Measurements from ENCODE around the gene ROPN1L. TPM values are rescaled to one million over a fixed set of nuclear protein-coding genes. Genes with fewer than 3 reads are reported as not detected.

Gene ROPN1L
- 3.0 and 3.6 TPM in 2 replicates for total RNA-seq

DNA sequence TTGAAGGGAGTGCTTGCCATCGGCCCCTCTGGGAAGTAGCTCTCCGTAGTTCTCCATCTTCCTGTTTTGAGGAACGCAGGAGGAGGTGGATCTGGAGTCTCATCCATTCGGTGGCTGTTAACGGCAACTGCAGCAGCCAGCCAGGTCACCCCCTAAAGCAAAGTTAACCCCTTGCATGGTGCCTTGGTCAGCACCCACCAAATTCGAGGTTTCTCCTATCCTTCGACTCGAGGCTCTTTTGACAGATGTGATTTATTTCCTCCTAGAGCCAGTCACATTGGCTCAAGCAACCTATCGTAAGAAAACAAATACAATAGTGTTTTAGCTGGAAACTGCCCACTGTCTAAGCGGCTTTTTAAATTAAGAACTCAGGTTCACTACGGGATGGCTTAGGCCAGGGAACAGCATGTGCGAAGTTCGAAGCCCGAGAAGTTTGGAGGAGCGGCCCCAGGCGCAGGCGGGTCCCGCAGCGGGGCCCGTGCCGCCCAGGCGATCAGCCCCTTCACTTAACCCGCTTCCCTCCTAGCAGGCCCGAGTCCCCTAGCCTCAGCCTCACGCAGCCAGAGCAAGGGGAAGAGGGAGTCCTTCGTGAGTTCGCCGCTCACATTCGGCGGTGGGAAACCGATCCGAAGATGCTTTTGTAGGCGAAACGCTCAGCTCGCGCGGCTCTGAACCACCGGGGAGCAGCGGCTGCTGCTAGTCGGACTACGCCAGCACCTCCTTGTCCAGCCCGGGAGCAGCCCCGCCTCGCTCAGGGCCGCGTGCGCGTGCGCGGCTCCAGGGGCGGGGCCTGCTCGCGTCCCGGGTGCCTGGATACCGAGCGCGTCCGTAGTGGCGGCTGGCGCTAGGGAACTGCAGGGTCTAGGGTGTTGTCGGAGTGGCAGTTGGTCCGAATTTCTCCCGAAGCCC, at the start of gene ROPN1L:
Gene ROPN1L (plus strand): TSS at position 797 of the 909 bp plus-strand sequence. CDS start 289 bp downstream, outside the sequence.

Other genes starting within 250 kb of the ROPN1L start
- gene ATPSCKMT, start 192.0 kb upstream of the ROPN1L start, total RNA-seq, result 36.6 and 38.4 TPM in 2 replicates
- gene CCT5, start 191.6 kb upstream of the ROPN1L start, total RNA-seq, result 704 and 772 TPM in 2 replicates
- gene CMBL, start 134.0 kb upstream of the ROPN1L start, total RNA-seq, result 3.0 and 4.1 TPM in 2 replicates
- gene MARCHF6, start 88.2 kb upstream of the ROPN1L start, total RNA-seq, result 60.6 and 61.9 TPM in 2 replicates
- gene ANKRD33B, start 122.2 kb downstream of the ROPN1L start, total RNA-seq, result 1.9 and 2.0 TPM in 2 replicates

All from dermis lymphatic vessel endothelial cell (primary cell).